Nephron progenitor cell (in vitro differentiated cells): ENCODE results near the gene TERT.
A peak's percentile ranks its signal among the peaks of the same experiment; 100 is the strongest.

Experiments
- DNase-seq: peaks from one replicate; pipeline ENCODE4 v3.0.0; 2021
- H3K27ac Mint-ChIP-seq: 2 replicates; pipeline ENCODE4 v1.8.0; 2021; ENCODE audit warnings: mild to moderate bottlenecking, moderate library complexity, mixed read lengths
- H3K27me3 Mint-ChIP-seq: 2 replicates; pipeline ENCODE4 v1.8.0; 2021; ENCODE audit warnings: mild to moderate bottlenecking, low read depth, mixed read lengths; ENCODE audit not compliant: poor library complexity
- H3K36me3 Mint-ChIP-seq: 2 replicates; pipeline ENCODE4 v1.8.0; 2021; ENCODE audit warnings: low read depth, mixed read lengths
- H3K4me1 Mint-ChIP-seq: 2 replicates; pipeline ENCODE4 v1.8.0; 2021; ENCODE audit warnings: mixed read lengths
- H3K4me3 Mint-ChIP-seq: 2 replicates; pipeline ENCODE4 v1.8.0; 2021; ENCODE audit warnings: mild to moderate bottlenecking, moderate library complexity, mixed read lengths
- H3K9me3 Mint-ChIP-seq: 2 replicates; pipeline ENCODE4 v1.8.0; 2021; ENCODE audit warnings: mild to moderate bottlenecking, moderate library complexity, mixed read lengths
- CTCF ChIP-seq: fragments of 200-600 bp; sonication (generic); IDR thresholded peaks from 2 replicates; pipeline ENCODE4 v1.5.0; 2021; ENCODE audit warnings: antibody characterized with exemption

TERT gene

DNA sequence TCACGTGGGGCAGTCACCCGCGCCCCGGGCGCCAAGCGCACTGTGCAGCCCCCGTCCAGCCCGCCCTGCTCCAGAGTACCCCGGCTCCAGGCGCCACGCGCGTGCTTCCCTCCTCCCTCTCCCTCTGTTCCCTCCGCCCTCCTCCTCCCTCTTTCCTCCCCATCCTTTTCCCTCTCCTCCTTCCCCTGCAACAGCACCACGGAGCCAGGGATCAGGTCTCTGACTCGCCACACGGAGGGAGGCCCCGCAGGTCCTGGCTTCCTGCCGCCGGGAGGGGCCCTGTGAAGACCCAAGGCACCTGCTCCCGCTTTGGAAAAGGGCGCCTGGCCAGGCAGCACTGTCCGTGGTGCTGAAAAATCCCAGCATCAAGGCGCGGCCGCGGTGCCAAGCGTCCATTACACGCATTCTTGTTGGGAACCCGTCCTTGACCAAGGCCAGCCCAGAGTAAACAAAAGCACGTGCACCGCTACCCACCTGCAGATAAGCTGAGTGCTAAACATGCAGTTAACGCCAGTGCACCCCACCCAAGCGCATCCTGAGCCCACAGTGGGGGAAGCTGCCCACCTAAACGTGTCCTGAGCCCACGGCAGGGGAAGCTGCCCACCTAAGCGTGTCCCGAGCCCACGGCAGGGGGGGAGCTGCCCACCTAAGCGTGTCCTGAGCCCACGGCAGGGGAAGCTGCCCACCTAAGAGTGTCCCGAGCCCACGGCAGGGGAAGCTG lies 48.0 kb downstream of the TERT start:
- H3K36me3 Mint-ChIP-seq: no peaks in the 10 kb centered on the region
- no peak for TF ChIP-seq CTCF
- H3K27ac Mint-ChIP-seq: no peak overlapping the region
- peaks cover 24% of the 10 kb centered on the region for H3K4me1 Mint-ChIP-seq
- peaks cover 19% of the 10 kb centered on the region for H3K27me3 Mint-ChIP-seq
- peak; percentile 95 for DNase-seq
- H3K9me3 Mint-ChIP-seq: no peaks in the 10 kb centered on the region
- H3K4me3 Mint-ChIP-seq: no peak overlapping the region

- H3K27ac Mint-ChIP-seq: no peak overlapping the region
- H3K9me3 Mint-ChIP-seq: no peaks in the 10 kb centered on the region
- TF ChIP-seq CTCF: no peak
- no peaks in the 10 kb centered on the region for H3K36me3 Mint-ChIP-seq
- no peak overlapping the region for H3K4me3 Mint-ChIP-seq
- H3K4me1 Mint-ChIP-seq: peaks cover 25% of the 10 kb centered on the region
- peaks cover 23% of the 10 kb centered on the region for H3K27me3 Mint-ChIP-seq
- no peak for DNase-seq
Observed at GRCh38 chr5:1245905-1246576, 48.8 kb downstream of the TERT start.

- Mint-ChIP-seq H3K27me3 (peaks cover 23% of the 10 kb centered on the region), H3K36me3 (no peaks in the 10 kb centered on the region), H3K4me3 (no peak overlapping the region), H3K4me1 (peaks cover 30% of the 10 kb centered on the region), H3K9me3 (no peaks in the 10 kb centered on the region), H3K27ac (no peak overlapping the region)
- no peak for DNase-seq
- TF ChIP-seq CTCF: no peak
Observed at GRCh38 chr5:1244976-1245375, 49.9 kb downstream of the TERT start.

DNA sequence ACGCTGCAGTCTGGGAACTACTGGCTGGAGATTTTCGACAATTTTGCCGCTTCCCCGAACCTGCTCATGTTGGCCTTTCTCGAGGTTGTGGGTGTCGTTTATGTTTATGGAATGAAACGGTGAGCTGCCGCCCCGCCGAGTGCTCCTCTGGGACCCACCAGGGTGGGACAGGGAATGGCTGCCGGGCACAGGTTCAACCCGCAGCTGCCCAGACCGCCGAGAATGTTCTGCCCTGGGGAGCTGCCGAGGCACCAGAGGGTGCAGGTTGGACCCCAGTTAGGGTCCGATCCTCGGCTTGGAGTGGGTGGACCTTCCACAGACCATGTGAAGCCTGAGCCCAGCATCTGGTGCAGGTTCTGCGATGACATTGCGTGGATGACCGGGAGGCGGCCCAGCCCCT lies 50.6 kb downstream of the TERT start:
- Mint-ChIP-seq H3K4me3 (no peak overlapping the region), H3K9me3 (no peaks in the 10 kb centered on the region), H3K27ac (no peak overlapping the region), H3K4me1 (peaks cover 30% of the 10 kb centered on the region), H3K36me3 (no peaks in the 10 kb centered on the region), H3K27me3 (peaks cover 23% of the 10 kb centered on the region)
- no peak for DNase-seq
- no peak for TF ChIP-seq CTCF

- peaks cover 30% of the 10 kb centered on the region for H3K4me1 Mint-ChIP-seq
- H3K27me3 Mint-ChIP-seq: peaks cover 22% of the 10 kb centered on the region
- peak; percentile 61 for DNase-seq
- no peaks in the 10 kb centered on the region for H3K36me3 Mint-ChIP-seq
- H3K4me3 Mint-ChIP-seq: no peak overlapping the region
- no peak for TF ChIP-seq CTCF
- no peak overlapping the region for H3K27ac Mint-ChIP-seq
- H3K9me3 Mint-ChIP-seq: no peaks in the 10 kb centered on the region
Observed at GRCh38 chr5:1243487-1244130, 51.3 kb downstream of the TERT start.
